DLD1 (cell line): ENCODE results near the gene PLEKHH2.
"Not testable (repeated sequence)": the region's sequence is repeated elsewhere in the genome, so short reads cannot be mapped to it uniquely, and the experiment has no call there.

ENCODE experiments used
- in situ Hi-C: cut with HindIII; loops from 2 replicates; pipeline ENCODE4 v1.10.0; 2017; ENCODE audit warnings: low sequenced_read_pairs

The PLEKHH2 gene

DNA sequence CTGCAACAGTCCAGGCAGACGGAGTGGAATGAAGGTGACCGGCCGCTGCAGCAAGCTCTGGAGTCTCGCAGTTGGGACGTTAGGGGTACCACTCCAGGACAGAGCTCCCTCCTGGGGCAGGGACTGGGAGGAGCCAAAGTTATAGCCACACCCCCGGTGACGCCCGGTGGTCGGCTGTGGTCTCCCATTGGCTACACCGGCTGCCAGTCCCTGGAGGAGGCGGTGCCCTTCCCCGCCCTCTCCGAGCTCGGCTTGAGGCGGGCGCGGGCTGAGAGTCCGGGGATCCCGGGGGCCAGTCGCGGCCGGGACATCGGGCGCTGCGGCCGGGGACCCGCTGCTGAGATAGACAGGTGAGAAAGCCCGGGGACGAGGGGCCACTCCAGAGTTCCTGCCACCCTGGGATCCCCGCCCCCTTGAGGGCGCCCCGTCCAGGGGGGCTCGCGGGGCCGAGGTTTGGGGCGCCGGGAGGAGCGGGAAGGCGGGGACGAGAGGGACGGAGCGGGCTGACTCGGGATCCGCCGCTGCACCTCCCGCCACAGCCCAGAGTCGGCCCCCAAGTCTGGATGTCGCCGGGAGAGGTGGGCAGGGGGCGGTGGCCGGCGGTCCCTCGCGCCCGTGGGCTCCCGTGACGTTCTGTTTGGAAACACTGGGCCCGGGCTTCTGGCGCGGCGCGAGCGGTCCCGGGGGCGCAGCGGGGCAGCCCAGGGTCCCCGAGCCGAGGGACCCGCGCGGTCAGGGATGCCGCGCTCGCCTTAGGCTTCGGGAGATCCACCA is at the start of gene PLEKHH2:
PLEKHH2 (plus strand) TSS at position 231 of the 774 bp plus-strand sequence. CDS start 7,414 bp downstream, outside the sequence.
- in situ Hi-C loops, result no loop called here

DNA sequence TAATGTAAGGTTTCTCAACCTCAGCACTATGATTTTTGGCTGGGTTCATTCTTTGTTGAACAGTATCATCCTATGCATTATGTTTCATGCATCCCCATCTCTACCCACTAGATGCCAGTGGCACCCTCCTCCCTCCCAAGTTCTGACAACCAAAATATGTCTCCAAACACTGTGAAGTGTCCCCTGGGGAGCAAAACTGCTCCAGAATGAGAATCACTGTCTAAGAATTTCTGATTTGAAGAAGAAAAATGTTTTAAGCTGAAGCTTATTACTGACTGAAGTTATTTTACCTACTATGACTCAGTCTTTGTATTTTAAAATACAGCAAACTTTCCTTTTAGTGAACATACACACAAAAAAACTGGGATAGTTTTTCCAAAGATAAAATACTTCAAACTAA is 44.6 kb upstream of the PLEKHH2 start:
- in situ Hi-C loops, result no loop called here

DNA sequence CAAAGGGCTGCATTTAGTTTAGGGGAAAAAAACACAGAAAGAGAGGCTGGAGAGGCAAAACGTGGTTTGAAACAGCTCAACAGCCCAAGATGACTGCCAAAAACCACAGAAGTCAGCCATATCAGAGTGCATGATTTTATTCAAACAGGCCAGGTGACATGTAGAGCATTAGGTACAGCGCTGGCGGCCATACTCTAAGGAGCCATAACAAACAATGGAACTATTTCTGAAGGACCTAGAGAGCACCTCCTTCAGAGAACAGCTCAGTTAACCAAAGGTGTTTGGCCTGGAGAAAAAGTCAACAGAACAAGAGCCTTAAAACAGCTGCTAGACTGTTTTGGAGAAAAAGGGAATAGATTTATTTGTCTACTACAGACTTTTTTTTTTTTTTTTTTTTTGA is 43.8 kb upstream of the PLEKHH2 start:
- in situ Hi-C loops, result no loop called here

DNA sequence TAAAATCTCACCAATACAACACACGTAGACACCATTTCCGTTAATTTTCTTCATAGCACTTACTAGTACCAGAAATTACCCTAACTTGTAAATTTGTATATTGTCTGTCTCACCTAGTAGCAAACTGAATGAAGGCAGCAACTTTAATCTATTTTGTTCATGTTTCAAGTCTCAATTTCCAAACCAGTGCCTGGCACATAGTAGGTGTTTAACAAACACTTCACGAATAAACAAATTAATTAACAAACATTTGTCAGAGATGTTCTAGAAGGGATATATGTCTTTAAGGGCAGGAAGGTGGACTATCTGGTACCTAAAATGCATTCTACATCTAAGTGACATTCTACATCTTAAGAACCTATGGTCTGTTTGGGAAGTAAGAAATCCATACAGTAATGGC is 42.2 kb upstream of the PLEKHH2 start:
- in situ Hi-C loops, result no loop called here

DNA sequence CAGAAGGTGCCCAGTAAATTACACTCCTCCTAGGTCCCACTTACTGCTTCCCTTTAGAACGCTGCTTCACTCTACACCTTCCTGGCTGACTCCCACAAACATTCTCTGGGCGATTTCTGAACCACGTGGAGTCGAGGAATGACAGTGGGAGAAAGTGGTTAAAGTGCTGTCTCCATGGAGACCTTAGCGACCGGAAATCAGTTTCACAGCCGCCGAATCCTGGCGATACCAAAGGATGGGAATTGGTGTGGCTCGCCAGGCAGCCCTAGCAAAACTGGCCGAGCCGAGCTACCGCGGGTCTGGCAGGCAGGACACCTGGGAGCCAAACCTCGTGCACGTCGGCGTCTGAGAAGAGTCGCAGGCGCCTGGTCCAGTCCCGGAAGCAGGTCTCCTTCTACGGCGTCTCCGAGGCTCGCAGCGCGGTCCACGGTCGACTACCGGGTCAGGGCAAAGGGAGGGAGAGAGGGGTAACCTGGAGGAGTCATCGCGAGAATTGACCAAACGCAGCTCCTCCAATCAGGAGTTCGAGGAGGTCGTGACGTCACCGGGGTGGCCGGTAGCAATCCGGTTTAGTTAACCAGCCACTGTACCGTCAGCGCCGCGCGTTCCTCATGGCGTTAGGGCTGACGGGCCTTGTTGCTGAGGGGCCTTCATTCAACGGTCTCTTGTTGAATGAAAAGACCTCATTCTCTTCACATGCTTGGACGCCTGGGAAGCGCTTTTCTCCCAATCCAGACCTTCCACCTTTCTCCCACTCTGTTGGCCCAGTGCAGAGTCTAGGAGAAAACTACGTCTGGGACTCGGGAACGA is 41.3 kb upstream of the PLEKHH2 start, which contains the start of gene THADA:
THADA (minus strand) TSS at position 436 of the 810 bp plus-strand sequence. CDS start 3,646 bp downstream, outside the sequence.
- in situ Hi-C loops, result no loop called here

DNA sequence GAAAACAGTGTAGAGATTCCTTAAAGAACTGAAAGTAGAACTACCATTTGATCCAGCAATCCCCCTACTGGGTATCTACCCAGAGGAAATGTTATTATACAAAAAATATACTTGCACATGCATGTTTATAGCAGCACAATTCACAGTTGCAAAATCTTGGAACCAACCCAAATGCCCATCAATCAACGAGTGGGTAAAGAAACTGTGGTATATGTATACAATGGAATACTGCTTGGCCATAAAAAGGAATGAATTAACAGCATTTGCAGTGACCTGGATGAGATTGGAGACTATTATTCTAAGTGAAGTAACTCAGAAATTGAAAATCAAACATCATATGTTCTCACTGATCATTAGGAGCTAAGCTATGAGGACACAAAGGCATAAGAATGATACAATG is 36.5 kb upstream of the PLEKHH2 start:
- in situ Hi-C loops, result not testable (repeated sequence)

DNA sequence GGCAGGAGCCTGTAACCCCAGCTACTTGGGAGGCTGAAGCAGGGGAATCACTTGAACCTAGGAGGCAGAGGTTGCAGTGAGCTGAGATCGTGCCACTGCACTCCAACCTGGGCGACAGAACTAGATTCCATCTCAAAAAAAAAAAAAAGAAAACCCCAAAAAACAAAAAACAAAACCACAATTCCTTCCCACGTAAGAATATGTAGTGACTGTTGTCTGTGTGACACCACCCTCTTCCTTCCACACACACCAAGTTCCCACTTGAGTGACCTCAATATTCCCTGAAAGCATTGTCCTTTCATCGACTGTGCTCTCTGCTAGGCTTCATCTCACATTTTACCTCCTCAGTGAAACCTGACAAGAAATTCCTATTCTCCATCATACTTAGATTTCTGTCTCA is 32.4 kb upstream of the PLEKHH2 start:
- in situ Hi-C loops, result no loop called here

DNA sequence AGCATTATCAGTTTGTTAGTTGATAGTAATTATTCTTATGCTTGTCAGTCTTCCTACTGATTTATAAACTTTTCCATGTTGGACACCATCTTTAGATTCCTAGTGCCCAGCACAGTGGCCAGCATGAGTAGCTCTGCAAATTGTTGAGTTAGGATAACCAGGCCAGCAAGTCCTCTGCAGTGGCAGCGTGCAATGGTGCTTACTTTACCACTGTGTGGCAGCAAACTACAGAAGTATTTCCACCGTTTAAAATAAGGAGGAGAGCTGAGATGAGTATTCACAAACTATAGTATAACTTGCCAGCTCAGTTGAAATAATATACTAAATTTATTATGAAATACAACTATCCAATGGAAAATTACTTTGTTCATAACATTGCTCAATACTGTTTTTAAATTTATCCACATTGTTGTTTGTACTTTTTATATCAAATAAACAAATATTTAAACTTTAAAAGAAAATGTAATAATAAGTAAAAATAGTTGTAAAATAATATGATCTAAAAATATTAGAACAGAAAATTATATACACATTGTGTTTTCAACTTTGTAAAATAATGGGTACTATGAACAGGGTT is 31.9 kb upstream of the PLEKHH2 start:
- in situ Hi-C loops, result no loop called here

DNA sequence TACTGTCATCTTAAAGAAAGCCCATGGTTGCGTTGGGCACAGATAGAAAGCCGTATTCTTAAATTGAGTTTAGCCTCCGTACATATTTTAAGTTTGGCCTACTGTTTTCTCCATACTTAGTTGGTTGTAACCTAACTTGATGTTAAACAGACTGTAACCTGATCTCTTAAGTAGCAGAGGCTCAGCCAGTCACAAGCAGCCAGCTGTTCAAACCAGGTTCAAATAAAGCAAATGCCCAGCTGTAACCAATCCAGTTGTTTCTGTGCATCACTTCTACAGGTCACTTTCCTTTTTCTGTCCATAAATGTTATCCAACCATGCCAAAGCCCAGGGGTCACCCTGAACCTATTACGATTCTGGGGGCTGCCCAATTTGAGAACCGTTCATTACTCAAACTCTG is 31.2 kb upstream of the PLEKHH2 start:
- in situ Hi-C loops, result no loop called here

DNA sequence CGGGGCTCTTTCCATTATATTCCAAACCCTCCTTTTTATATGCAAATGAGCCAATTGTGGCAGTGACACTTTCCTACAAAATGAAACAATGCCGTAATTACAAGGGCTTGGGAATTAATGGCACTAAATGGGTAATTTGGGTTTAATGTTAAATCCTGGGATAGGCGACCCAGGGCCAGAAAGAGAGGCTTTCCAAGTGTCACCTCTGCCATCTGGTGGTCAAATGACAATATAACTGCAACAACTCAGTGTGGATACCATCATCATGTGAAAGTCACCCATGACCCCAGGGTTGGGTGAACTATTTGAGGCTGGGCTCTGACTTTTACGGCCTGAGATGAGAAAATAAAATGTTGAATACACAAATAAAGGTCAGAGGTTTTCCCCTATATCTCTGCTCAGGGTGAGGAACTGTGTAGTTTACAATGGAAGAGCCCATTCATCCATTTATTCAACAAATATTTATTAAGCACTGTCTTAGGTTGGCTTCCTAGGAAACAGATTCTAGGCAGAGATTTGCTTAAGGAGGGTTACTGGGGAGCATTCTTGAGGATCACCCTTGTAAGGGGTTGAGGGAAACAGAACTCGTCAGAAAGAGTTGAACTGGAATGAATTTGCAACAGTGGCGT is 27.7 kb upstream of the PLEKHH2 start:
- in situ Hi-C loops, result no loop called here

DNA sequence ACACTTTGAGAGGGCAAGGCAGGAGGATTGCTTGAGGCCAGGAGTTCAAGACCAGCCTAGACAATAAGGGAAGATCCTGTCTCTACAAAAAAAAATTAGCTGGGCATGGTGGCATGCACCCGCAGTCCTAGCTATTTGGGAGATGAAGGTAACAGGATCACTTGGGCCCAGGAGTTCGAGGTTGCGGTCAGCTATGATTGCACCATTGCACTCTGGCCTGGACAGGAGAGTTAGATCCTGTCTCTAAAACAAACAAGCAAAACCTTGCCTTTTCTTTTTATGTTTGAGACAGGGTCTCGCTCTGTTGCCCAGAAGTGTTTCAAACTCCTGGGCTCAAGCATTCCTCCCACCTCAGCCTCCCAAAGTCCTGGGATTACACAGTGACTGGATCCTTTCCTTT is 26.7 kb upstream of the PLEKHH2 start:
- in situ Hi-C loops, result no loop called here

DNA sequence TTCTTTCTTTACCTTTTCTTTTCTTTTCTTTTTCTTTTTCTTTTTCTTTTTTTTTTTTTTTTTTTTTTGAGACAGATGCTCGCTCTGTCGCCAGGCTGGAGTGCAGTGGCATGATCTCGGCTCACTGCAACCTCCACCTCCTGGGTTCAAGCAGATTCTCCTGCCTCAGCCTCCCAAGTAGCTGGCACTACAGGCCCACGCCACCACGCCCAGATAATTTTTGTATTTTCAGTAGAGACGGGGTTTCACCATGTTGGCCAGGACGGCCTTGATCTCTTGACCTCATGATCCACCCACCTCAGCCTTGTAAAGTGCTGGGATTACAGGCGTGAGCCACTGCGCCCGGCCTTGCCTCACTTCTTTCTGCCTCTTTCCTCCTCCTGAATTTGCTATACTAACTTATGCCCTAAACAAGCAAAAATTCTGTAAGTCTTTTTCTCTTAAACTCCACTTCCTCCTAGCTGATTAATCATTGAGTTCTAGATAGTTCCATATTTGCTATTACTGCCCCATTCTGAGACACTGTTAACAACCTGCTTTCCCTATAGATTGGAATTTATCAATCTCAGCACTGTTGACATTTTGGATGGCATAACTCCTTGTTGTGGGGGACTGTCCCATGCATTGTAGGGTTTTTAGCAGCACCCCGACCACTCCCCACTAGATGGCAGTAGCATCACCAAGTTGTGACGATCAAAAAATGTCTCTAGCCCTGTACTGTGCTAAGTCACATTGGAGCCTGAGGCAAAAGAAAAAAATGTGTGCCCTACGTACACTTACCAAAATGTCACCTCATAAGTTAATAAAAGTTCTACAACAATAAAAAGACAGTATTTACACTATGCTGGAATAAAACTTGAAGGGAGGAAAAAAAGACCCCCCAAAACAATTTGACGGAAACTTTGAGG is 24.8 kb upstream of the PLEKHH2 start:
- in situ Hi-C loops, result no loop called here

DNA sequence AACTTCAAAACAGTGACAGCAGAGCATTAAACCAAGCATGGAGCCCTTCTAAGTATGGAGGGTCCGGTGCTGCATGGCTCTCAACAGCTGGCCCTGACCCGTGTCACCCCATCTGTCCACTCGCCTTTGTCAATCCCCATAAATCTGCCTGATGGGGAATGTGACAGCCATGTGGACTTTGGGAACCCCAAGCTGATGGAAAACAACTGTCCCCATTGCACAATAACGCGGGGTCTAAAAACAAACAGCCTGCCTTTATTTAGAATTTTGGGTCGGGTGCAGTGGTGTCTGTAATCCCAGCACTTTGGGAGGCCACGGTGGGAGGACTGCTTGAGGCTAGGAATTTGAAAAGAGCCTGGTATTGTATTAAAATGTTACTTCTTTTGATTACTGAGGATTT is 24.1 kb upstream of the PLEKHH2 start:
- in situ Hi-C loops, result no loop called here

DNA sequence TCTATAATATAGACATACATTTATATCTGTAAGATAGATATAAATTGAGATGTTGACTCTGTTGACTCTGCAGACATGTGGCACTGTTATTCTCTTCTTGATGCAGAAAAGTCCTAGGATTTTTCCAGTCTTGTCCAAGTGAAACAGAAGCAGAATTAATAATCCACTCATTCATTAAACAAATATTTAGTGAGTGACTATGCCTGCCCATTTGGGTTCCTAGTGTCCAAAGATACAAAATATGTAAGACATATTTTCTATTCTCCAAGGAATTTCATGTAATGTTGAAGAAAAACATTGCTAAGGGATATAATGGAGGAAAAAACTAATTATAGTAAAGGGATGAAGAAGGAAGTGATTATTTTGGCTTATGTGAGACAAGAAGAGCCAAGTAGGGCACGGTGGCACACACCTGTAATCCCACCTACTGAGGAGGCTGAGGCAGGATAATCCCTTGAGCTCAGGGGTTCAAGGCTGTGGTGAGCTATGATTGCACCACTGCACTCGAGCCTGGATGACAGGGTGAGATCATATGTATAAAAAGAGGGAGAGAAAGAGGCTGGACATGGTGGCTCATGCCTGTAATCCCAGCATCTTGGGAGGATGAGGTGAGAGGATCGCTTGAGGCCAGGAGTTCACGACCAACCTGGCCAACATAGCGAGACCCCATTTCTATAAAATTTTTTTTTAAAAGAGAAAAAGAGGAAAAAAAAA is 19.9 kb upstream of the PLEKHH2 start:
- in situ Hi-C loops, result no loop called here

DNA sequence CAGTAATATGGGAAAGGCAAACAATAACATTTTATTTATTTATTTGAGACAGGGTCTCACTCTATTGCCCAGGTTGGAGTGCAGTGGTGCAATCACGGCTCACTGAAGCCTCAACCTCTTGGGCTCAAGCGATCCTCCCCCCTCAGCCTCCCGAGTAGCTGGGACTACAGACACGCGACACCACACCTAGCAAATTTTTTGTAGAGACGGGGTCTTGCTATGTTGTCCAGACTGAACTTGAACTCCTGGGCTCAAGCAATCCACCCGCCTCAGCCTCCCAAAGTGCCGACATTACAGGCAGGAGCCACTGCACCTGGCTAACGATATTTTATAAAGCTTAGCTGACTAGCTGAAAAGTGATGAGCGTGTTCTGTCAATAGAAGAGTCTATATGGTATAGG is 17.5 kb upstream of the PLEKHH2 start:
- in situ Hi-C loops, result no loop called here

DNA sequence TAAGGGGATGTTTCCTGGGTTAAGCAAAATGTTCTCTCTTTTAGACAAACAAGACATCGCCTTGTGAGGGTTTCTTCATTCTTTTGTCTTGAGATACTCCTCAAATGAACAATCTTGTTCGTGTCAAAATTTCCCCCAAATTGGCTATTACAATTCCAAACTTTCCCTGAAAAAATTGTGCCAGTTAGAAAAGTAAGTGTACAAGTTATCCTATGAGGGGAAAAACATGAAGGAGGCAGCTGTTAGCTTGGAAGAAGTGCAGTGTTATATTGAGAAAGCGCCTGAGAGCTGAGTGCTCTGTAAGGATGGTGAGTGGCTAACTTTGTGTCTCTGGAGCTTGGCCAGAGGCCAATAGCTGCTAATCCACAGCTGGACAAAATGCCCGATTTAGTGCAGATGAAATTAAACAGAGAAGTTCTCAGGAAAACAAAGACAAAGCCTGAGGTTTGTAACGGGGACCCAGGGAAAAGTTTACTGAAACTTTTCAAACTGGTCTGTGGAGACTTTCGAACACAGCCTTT is 14.1 kb upstream of the PLEKHH2 start:
- in situ Hi-C loops, result no loop called here

DNA sequence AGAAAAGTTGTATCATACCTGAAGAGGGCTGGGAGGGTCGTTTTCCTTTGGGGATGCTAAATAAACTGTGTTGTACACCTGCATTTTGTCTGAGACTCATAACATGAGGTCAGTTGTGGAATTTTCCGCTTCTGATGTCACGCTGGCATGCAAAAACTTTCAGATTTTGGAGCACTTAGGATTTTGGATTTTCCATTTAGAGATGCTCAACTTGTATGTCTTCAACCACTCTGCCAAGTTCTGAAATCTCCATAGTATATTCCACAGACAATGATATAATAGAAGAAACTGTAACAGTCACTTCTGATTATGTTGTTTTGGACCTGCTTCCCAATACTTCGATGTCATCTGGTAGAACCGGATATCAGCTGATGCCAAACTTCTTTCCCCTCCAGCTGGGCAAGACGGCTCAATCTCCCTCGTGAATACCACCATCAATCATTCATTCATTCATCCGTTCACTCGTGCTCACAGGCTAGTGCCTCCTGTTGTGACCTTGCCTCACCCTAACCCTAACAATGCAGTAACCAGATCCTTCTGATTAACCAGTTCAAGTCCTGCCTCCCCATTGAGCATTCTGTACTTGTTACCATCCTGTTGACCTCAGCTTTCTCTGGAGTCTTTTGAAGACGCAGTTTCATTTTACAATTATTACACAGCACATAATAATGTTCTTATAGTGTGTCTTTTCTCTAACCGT is 5.3 kb upstream of the PLEKHH2 start:
- in situ Hi-C loops, result no loop called here

DNA sequence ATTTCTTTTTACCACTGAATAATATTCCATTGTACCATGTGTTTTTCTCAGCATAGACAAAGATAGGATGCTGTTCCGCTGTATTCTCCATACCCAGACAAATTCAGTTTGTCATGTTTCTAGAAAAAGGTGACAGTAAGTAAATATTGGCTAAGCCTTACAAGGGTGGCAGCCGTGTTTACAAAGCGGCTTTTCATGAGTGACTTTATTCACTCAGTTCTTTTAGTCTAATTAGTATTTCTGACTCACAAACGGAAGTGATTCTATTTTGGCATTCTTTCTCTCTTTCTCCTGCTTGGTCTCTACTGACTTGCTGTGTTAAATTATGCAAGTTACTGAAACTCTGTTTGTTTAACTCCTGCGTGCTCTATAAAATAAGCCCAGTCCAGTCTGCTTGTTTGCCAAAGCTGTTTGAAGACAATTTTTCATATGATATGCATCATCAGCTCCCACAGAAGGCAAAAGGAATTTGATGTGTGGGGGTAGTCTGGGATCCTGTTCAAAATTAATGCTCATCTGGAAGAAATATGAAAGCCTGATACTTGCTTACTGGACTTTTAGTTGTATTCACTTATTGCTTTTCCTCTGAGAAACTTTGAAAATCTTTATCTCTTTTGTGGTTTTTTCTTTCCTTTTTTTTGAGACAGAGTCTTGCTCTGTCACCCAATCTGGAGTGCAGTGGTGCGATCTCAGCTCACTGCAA is 2.3 kb upstream of the PLEKHH2 start:
- in situ Hi-C loops, result no loop called here
